ENCODE data around the gene SLC9A3. TPM values are rescaled to one million over a fixed set of nuclear protein-coding genes. Genes with fewer than 3 reads are reported as not detected.

Gene SLC9A3
- total RNA-seq, 1 donor from 2014 or later = 1.6 TPM

DNA sequence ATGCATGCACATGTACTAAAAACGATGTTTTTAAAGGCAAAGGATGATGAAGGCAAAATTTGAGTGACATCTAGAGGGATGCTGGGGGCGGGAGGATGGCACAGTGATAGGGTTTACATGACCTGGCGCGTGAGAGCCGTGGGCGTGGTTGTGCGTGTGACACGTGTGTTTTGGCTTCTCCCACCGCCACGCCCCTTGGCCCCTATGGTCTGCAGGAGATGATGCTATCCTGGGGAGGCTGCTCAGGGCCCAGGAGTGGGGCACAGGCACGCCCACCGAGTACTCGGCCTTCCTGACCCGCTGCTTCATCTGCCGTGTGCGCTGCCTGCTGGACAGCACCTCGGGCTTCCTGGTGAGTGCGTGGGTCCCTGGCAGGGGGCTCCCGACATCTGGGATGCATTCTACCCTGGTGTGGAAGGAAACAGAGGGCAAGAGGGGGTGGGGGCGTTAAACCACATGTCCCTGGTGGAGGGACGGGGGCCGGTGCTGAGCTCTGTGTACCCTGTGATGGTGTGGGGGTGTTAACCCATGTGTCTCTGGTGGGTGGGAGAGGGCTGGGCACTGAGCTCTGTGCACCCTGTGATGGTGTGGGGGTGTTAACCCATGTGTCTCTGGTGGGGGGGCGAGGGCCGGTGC is 100.5 kb downstream of the SLC9A3 start:
- no peaks in the 10 kb centered on the region for H3K36me3 ChIP-seq (ENCODE audit: control insufficient read depth, insufficient read depth, low read length)
- no peaks in the 10 kb centered on the region for H3K27me3 ChIP-seq (ENCODE audit: control insufficient read depth, insufficient read depth, low read length)
- no peak for FAIRE-seq
- DNase-seq (ENCODE audit: low read depth) = no peak
- H3K4me3 ChIP-seq (ENCODE audit: low read depth, low read length) = no peak overlapping the region
- TF ChIP-seq, protein P1, sequence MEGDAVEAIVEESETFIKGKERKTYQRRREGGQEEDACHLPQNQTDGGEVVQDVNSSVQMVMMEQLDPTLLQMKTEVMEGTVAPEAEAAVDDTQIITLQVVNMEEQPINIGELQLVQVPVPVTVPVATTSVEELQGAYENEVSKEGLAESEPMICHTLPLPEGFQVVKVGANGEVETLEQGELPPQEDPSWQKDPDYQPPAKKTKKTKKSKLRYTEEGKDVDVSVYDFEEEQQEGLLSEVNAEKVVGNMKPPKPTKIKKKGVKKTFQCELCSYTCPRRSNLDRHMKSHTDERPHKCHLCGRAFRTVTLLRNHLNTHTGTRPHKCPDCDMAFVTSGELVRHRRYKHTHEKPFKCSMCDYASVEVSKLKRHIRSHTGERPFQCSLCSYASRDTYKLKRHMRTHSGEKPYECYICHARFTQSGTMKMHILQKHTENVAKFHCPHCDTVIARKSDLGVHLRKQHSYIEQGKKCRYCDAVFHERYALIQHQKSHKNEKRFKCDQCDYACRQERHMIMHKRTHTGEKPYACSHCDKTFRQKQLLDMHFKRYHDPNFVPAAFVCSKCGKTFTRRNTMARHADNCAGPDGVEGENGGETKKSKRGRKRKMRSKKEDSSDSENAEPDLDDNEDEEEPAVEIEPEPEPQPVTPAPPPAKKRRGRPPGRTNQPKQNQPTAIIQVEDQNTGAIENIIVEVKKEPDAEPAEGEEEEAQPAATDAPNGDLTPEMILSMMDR (IDR thresholded peaks at IDR 0.05; ENCODE audit: insufficient read depth, low read length, severe bottlenecking) = no peak

DNA sequence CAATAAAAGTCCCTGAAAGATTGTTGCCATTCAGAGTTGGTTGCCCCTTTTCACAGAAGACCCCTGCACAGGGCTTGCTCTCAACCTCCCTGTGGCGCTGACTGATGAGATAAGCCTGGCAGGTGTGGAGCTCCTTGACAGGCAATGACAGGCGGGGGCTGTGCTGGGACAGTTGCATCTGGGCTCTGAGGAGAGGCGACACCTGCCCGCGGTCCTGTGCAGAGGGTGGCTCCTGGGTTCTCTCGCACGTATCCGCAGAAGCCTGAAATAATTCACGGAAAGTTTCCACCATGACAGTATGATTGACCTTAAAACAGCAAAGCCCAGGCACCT is 101.0 kb downstream of the SLC9A3 start:
- FAIRE-seq (no peak), DNase-seq (ENCODE audit: low read depth) (no peak)
- Histone ChIP-seq H3K36me3 (ENCODE audit: control insufficient read depth, insufficient read depth, low read length) (no peaks in the 10 kb centered on the region), H3K27me3 (ENCODE audit: control insufficient read depth, insufficient read depth, low read length) (no peaks in the 10 kb centered on the region), H3K4me3 (ENCODE audit: low read depth, low read length) (no peak overlapping the region)
- TF ChIP-seq, protein P1 (IDR thresholded peaks at IDR 0.05; ENCODE audit: insufficient read depth, low read length, severe bottlenecking) = no peak

DNA sequence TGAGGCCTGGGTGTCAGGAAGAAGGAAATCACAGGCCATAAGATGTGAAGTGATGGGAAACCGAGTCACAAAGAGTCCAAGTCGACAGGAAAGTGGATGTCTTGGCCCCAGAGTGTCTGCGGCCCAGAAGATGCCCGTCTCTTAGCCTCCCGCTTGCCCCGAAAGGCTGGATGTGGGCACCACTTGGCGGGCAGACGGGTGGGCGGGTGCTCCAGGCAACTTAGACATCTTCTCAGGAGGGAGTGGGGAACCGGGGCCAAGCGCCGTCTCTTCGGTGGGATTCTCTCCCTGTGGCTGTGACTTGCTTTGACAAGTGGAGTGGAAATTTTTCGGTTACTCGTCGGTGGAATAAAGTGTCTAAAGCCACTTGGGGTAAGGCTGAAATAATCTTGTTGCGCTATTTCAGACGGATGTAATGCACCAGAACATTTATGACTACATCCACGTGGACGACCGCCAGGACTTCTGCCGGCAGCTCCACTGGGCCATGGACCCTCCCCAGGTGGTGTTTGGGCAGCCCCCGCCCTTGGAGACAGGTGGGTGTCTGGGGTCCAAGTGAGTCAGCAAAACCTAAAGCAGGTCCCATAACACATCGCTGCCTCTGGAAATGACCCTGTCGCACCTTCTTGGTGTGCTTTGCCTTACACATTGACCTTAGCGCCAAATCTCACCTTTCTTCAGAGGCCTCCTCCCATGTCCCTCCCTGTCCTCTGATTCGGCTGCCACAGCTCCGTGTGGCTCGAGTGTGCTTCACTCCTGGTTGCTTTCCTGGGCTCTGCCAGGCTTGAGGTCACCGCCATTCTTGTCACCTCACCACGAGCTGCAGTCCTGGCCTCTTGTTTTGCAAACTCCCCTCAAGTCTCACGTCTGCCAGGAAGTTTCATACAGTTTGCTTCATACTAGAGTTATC is 101.7 kb downstream of the SLC9A3 start:
- TF ChIP-seq, protein P1 (IDR thresholded peaks at IDR 0.05; ENCODE audit: insufficient read depth, low read length, severe bottlenecking) = no peak
- Histone ChIP-seq H3K36me3 (ENCODE audit: control insufficient read depth, insufficient read depth, low read length) (no peaks in the 10 kb centered on the region), H3K4me3 (ENCODE audit: low read depth, low read length) (no peak overlapping the region), H3K27me3 (ENCODE audit: control insufficient read depth, insufficient read depth, low read length) (no peaks in the 10 kb centered on the region)
- DNase-seq (ENCODE audit: low read depth) (no peak), FAIRE-seq (no peak)

DNA sequence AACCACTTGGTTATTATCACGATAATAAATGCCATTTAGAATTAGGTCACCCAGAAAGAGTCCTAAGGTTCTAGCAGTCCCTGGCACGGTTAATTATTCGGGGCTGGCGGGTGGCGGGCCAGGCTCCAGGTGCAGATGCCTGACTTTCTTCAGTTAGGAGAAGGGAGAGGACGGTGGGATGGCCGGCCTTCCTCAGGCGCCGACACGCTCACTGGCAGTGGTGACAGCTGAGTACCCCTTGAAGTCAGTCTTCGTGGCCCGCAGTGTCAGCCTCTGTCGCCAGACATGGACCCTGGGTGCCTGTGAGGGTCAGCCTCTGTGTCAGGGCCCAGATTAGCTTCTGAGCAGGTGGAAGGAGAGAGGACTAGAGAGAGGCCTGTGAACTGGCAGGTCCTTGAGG is 102.3 kb downstream of the SLC9A3 start:
- H3K27me3 ChIP-seq (ENCODE audit: control insufficient read depth, insufficient read depth, low read length) = no peaks in the 10 kb centered on the region
- no peak overlapping the region for H3K4me3 ChIP-seq (ENCODE audit: low read depth, low read length)
- DNase-seq (ENCODE audit: low read depth) = no peak
- H3K36me3 ChIP-seq (ENCODE audit: control insufficient read depth, insufficient read depth, low read length) = no peaks in the 10 kb centered on the region
- TF ChIP-seq, protein P1 (IDR thresholded peaks at IDR 0.05; ENCODE audit: insufficient read depth, low read length, severe bottlenecking) = no peak
- FAIRE-seq = no peak

DNA sequence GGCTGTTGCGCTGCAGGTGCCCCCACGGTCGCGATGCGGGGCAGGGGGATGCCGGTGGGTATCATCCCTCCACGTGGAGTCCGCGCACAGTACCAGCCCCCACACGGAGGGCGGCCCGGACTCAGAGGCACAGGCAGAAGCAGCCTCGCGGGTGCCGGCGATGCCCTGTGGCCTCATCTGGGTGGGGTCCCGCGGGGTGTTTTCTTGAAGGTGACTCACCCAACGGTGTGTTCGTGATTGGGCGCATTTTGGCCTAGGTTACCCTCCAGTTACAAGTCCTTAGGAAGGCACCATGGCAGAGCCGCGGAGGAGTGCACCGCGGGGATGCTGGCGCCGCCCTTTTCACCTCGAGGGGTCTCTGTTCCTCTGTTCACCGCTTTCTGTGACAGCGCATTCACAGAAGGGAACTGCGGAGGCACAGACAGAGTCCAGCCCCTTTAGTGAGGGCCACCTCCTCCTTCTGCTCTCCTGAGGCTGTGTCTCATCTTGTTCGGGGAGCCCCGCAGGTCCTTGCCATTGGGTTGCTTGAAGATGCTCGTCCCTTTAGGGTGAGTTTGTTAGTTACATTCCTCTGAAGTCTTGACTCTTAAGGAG is 102.9 kb downstream of the SLC9A3 start:
- DNase-seq (ENCODE audit: low read depth) (no peak), FAIRE-seq (no peak)
- TF ChIP-seq, protein P1 (IDR thresholded peaks at IDR 0.05; ENCODE audit: insufficient read depth, low read length, severe bottlenecking) = no peak
- Histone ChIP-seq H3K36me3 (ENCODE audit: control insufficient read depth, insufficient read depth, low read length) (no peaks in the 10 kb centered on the region), H3K4me3 (ENCODE audit: low read depth, low read length) (no peak overlapping the region), H3K27me3 (ENCODE audit: control insufficient read depth, insufficient read depth, low read length) (no peaks in the 10 kb centered on the region)
